K562 (cell line): ENCODE measurements around the gene PIP5K1B. TPM values are rescaled to one million over a fixed set of nuclear protein-coding genes. Genes with fewer than 3 reads are reported as not detected.

Source experiments
- DIDO1 ChIP-seq: fragments of 450-650 bp; IDR thresholded peaks from 2 replicates; pipeline ENCODE4 v1.6.1; 2016; ENCODE audit warnings: low read depth, missing biosample characterization, missing genetic modification characterization
- E2F6 ChIP-seq, 2 experiments: IDR thresholded peaks; 2 replicates each; pipeline ENCODE4 v1.6.1; 2011; ENCODE audit warnings: borderline replicate concordance in 1 of 2, control low read depth in 1 of 2, low read depth in 1 of 2, low read length in 1 of 2, mild to moderate bottlenecking in 1 of 2, mixed read lengths in 1 of 2, moderate library complexity in 1 of 2; ENCODE audit not compliant: insufficient read depth in 1 of 2, insufficient read length in 1 of 2, poor library complexity in 1 of 2, severe bottlenecking in 1 of 2; ENCODE audit errors: extremely low read depth in 1 of 2
- KDM4B ChIP-seq, 2 experiments: fragments of 450-650 bp in 1 of 2; sonication (generic) in 1 of 2; IDR thresholded peaks; 2 replicates each; pipeline ENCODE4 v1.6.1; 2016 to 2017; ENCODE audit warnings: borderline replicate concordance in 2 of 2, antibody characterized with exemption in 1 of 2, low read depth in 1 of 2, mild to moderate bottlenecking in 1 of 2
- NR2C1 ChIP-seq, 2 experiments: fragments of 450-650 bp; IDR thresholded peaks; 2 replicates each; pipeline ENCODE4 v1.6.1; 2017; ENCODE audit warnings: mild to moderate bottlenecking in 2 of 2, antibody characterized with exemption in 1 of 2, inconsistent platforms in 1 of 2, missing compliant biosample characterization in 1 of 2, missing genetic modification characterization in 1 of 2
- ZBTB2 ChIP-seq: fragments of 450-650 bp; IDR thresholded peaks from 2 replicates; pipeline ENCODE4 v1.6.1; 2016; ENCODE audit warnings: antibody characterized with exemption
- ZNF318 ChIP-seq, 2 experiments: fragments of 450-650 bp; IDR thresholded peaks; 2 replicates each; pipeline ENCODE4 v1.6.1; 2016; ENCODE audit warnings: mild to moderate bottlenecking in 2 of 2, borderline replicate concordance in 1 of 2, low read depth in 1 of 2, moderate library complexity in 1 of 2
- polyA plus RNA-seq, 8 experiments: library from polyadenylated mRNA; depleted of rRNA in 4 of 8; stranded (reverse) in 5 of 8; unstranded in 3 of 8; fragments of >200 nt; fragmentation: Nextera tagmentation in 2 of 8; fragmentation: Illumina TruSeq in 1 of 8; extraction: Ambion mirVana in 2 of 8; extraction: Trizol in 1 of 8; gene quantifications; 2 replicates each; pipeline versions ENCODE4 v1.2.1 to v1.2.3, GENCODE V29; 2011 to 2014; ENCODE audit warnings: inconsistent platforms in 1 of 8, missing spikeins in 1 of 8
- total RNA-seq, 7 experiments: library from RNA; depleted of rRNA in 6 of 7; stranded (reverse); fragments of >200 nt in 6 of 7; fragmentation: Illumina TruSeq in 2 of 7; extraction: Trizol in 2 of 7; gene quantifications; 2 replicates each; pipeline versions ENCODE4 v1.2.1 to v1.2.3, GENCODE V29; 2011 to 2021; ENCODE audit warnings: low replicate concordance in 1 of 7
- TF ChIP-seq, protein P1 (sequence below), 3 experiments: IDR thresholded peaks in 2 of 3; conservative IDR thresholded peaks in 1 of 3; 2 replicates each; pipeline ENCODE4 v1.5.1; 2011 to 2012; ENCODE audit warnings: low read length in 3 of 3, mild to moderate bottlenecking in 3 of 3, control low read depth in 2 of 3, improper control_type of control experiment in 1 of 3, inconsistent platforms in 1 of 3, low read depth in 1 of 3, mixed read lengths in 1 of 3, moderate library complexity in 1 of 3; ENCODE audit not compliant: insufficient read depth in 2 of 3

Gene PIP5K1B
- total and polyA plus RNA-seq, 9 of the 15 experiments (the other 6 are each of a cell fraction or from before 2014, with no cell fraction given): 3.1 to 12.9 (median 7.4) TPM

- TF ChIP-seq E2F6 (IDR thresholded peaks at IDR 0.05; ENCODE audit: borderline replicate concordance in 1 of 2, extremely low read depth in 1 of 2, insufficient read depth in 1 of 2, insufficient read length in 1 of 2, low read depth in 1 of 2, low read length in 1 of 2, poor library complexity in 1 of 2, severe bottlenecking in 1 of 2) (peak in 1 of 2 experiments; percentile 58), ZNF318 (IDR thresholded peaks at IDR 0.05; ENCODE audit: borderline replicate concordance in 1 of 2, low read depth in 1 of 2) (no peak), KDM4B (IDR thresholded peaks at IDR 0.05; ENCODE audit: borderline replicate concordance in 2 of 2, low read depth in 1 of 2) (no peak), ZBTB2 (0 out of 2 replicates have a peak, but pooled peaks have one; percentile 19), DIDO1 (tag) (no peak), NR2C1 (IDR thresholded peaks at IDR 0.05) (no peak), NR2C1 (tag; IDR thresholded peaks at IDR 0.05) (no peak)
- TF ChIP-seq, protein P1, sequence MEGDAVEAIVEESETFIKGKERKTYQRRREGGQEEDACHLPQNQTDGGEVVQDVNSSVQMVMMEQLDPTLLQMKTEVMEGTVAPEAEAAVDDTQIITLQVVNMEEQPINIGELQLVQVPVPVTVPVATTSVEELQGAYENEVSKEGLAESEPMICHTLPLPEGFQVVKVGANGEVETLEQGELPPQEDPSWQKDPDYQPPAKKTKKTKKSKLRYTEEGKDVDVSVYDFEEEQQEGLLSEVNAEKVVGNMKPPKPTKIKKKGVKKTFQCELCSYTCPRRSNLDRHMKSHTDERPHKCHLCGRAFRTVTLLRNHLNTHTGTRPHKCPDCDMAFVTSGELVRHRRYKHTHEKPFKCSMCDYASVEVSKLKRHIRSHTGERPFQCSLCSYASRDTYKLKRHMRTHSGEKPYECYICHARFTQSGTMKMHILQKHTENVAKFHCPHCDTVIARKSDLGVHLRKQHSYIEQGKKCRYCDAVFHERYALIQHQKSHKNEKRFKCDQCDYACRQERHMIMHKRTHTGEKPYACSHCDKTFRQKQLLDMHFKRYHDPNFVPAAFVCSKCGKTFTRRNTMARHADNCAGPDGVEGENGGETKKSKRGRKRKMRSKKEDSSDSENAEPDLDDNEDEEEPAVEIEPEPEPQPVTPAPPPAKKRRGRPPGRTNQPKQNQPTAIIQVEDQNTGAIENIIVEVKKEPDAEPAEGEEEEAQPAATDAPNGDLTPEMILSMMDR (IDR thresholded peaks at IDR 0.05 in 2 of 3, conservative IDR thresholded peaks at IDR 0.05 in 1 of 3; ENCODE audit: insufficient read depth in 2 of 3, low read depth in 1 of 3, low read length in 3 of 3): peak in 1 of 3 experiments; percentile 30; a peak in 1 of 6 replicates
Measured at GRCh38 chr9:68704814-68705530, at the start of gene PIP5K1B (continued).
